Subcutaneous adipose tissue (tissue), 4 donors: ENCODE results near the gene H2BK1. TPM values are rescaled to one million over a fixed set of nuclear protein-coding genes. Genes with fewer than 3 reads are reported as not detected.

Experiments
- CTCF ChIP-seq: fragments of 450-650 bp; IDR thresholded peaks from one replicate; pipeline ENCODE4 v1.5.1; 2016; ENCODE audit warnings: low read depth, mild to moderate bottlenecking, control low read depth, antibody characterized with exemption, moderate library complexity
- total RNA-seq, 4 donors: library from RNA; depleted of rRNA; stranded (reverse); fragments of >200 nt; gene quantifications; one replicate each; pipeline ENCODE4 v1.1.0, GENCODE V29; 2016

H2BK1 gene
- not detected for total RNA-seq

DNA sequence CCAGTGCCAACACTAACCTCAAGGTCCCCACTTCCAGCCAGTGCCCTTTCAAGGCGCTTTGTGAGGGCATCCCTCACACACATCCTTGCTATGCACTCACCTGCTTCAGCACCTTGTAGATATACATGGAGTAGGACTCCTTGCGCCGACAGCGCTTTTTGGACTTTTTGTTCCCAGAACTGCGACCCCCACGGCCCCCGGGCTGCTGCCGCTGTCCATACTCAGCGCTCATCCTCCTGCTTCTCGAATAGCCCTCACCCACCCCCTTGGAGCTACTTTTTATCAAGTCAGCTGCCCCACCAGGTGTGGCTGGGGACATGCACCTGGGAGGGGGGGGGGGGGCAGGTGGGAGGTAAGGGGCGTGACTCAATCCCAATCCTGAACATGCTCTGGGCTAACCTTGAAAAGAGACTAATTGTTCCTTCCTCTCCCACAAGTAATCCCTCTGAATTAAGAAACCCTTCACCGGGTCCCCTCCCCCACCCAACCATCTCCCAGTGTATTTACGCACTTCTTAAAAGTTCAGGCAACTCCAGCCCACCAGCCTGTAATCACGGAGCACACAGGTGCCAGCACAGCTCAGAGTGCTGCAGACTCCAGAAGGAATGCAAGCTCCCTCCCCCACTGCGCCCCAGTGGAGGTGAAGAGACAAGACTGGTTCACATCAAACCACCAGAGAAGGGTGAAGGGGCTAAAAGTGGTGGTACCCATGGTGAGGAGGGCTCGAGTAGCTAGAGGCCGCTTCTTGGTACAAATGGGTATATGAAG, at the start of gene H2BK1:
Gene H2BK1 (minus strand): TSS at position 402 of the 768 bp plus-strand sequence. CDS start 170 bp downstream, at position 232.
- TF ChIP-seq CTCF: no peak

GRCh38 chr7:151257990-151258389, 47.7 kb upstream of the H2BK1 start:
- no peak for TF ChIP-seq CTCF

DNA sequence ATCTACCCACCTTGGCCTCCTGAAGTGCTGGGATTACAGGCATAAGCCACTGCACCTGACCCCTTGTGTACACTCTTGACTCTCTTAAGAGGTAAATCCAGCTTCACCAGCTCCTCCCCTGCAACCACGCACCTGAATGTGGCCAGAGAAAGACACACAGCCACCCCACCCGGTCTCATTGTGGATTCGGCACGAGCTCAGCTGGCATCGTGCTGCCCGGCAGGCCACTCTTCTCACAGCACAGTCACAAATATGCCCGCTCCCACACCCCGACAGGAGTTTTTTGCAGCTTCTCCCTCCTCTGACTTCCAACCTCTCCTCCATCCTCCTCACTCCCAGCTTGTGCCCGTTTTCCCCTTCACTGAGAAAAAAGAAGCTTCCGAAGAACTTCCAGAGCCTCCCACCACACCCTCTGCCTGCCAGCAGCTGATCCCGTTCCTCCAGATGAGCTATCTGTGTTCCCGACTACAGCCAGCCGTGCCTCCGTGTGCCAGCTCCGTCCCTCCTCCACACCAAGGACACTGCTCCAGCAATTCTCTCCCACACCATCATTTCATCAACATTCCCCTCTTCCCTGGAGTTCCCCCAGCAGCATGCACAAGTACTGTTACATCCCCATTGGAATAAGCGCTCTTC, 46.2 kb upstream of the H2BK1 start:
- no peak for TF ChIP-seq CTCF

DNA sequence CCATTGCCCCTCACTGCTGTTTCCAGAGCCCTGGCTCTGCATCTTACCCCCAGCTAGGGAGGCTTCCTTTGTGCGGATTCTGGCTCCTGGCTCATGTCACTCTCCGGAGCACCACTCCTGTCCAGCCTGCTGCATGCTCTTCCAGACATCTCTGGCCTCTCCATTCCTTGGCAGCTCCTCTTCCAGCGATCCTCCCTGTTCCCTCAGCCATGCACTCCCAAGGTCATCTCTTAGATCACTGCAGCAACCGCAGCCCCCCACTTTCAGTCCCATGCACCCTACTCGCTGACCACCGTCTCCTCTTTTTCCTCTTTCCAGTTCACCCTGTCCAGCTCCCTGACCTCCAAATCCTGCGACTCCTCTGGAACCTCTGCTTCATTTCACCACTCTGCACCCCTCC, 45.1 kb upstream of the H2BK1 start:
- no peak for TF ChIP-seq CTCF

DNA sequence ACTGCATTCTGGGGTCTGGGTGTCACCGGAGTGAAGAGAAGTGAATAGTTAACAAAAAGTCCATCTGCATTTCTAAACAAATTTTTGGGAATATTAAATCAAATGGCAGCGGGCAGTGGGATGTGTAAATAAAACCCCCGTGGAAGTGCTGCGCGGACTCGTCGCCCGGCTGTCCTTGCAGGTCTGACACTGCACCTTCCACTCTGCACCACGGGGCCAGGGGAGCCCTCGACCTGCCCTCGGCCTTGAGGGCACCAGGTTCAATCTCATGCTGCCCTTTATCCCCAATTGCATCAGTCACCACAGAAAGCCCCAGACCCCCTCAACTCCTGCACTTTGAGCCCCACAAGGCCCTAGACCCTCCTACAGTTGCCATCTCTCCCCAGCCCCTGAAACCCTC, 44.6 kb upstream of the H2BK1 start:
- TF ChIP-seq CTCF: no peak

DNA sequence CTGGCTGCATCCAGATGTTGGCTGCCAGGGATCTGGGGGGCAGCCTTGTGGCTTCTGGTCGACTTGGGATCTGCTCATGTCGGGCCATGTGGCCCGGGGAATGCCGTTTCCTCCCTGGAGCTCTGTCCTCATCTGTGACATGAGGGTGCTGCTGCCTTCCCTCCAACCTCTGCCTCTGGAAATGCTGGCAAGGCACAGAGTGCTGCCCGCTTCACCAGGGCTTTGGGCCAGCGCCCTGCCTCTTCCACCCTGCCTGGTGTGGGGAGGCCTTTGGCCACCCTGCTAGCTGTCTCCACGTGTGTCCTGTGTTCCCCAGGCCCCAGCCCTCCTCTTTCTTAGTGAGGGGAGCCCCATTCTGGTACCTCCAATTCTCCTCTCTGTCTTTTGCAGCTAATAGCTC, 44.0 kb upstream of the H2BK1 start:
- TF ChIP-seq CTCF: no peak

DNA sequence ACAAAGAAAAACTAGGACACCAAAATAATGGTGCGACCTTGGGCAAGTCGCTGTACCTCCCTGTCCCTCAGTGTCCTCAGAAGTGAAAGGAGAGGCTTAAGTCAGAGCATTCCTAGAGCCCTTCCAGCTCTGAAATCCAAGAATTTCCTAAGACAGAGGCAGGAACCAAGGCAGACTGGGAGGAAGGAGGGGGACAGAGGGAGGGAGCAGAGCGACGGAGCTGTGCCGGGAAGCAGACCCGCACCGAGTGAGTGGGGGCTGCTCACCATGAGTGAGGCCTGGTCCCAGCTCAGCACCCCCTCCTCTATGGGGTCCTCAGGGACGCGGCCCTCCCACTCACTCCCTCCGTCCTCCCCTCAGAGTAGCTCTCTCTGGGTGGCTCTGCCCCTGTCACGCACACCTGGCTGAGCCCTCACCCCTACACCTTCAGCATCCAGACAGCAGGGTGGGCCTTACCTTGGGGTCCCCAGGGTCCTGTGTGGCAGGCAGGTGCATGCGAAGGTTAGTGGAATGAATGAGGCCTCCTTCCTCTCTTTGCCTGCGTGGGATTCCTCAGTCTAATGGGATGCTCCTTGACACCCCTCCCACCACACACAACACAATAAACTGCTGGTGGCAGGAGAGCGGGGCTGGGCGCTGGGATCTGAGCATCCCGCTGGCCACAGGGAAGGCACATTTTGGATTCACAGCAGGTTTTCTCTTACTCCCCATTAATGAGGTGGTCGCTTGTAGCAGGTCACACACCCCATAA, 42.8 kb upstream of the H2BK1 start:
- TF ChIP-seq CTCF: no peak
